Esophagus squamous epithelium (tissue), 4 donors: ENCODE results near the gene CCDC82.

Source experiments
- POLR2A ChIP-seq, 4 donors: fragments of 450-650 bp; IDR thresholded peaks; one replicate each; pipeline ENCODE4 v1.6.1; 2017; ENCODE audit warnings: antibody characterized with exemption in 4 of 4, mild to moderate bottlenecking in 4 of 4, moderate library complexity in 3 of 4
- TF ChIP-seq, protein P1 (sequence below), 6 experiments: fragments of 450-650 bp in 4 of 6; fragments of 200-600 bp in 2 of 6; sonication (generic) in 2 of 6; IDR thresholded peaks; one replicate each; pipeline ENCODE4 v1.5.1; 2016 to 2019; ENCODE audit warnings: antibody characterized with exemption in 6 of 6, mild to moderate bottlenecking in 4 of 6, moderate library complexity in 4 of 6

GRCh38 chr11:96309643-96310017, 80.1 kb downstream of the CCDC82 start:
- TF ChIP-seq, protein P1, sequence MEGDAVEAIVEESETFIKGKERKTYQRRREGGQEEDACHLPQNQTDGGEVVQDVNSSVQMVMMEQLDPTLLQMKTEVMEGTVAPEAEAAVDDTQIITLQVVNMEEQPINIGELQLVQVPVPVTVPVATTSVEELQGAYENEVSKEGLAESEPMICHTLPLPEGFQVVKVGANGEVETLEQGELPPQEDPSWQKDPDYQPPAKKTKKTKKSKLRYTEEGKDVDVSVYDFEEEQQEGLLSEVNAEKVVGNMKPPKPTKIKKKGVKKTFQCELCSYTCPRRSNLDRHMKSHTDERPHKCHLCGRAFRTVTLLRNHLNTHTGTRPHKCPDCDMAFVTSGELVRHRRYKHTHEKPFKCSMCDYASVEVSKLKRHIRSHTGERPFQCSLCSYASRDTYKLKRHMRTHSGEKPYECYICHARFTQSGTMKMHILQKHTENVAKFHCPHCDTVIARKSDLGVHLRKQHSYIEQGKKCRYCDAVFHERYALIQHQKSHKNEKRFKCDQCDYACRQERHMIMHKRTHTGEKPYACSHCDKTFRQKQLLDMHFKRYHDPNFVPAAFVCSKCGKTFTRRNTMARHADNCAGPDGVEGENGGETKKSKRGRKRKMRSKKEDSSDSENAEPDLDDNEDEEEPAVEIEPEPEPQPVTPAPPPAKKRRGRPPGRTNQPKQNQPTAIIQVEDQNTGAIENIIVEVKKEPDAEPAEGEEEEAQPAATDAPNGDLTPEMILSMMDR (IDR thresholded peaks at IDR 0.05) = no peak
- TF ChIP-seq POLR2A (IDR thresholded peaks at IDR 0.05) = no peak
